H1 (cell line): ENCODE measurements around the gene DDOST. TPM values are rescaled to one million over a fixed set of nuclear protein-coding genes. Genes with fewer than 3 reads are reported as not detected.

Source experiments
- CTCF ChIA-PET: fragments of 300-600 bp; sonication (Branson Sonifier 250); formaldehyde crosslinking; loops from one replicate; lab custom pipeline; 2021; ENCODE audit not compliant: partially characterized antibody; lab: Charles Lee
- POLR2A ChIA-PET: fragments of 300-600 bp; sonication (Branson Sonifier 250); formaldehyde crosslinking; loops from one replicate; lab custom pipeline; 2021; ENCODE audit warnings: inconsistent platforms; ENCODE audit not compliant: partially characterized antibody; lab: Charles Lee
- DNase-seq, 2 experiments: peaks; one replicate each; pipeline versions ENCODE4 v3.0.0 to v3.0.0-alpha.2; 2010 to 2022; ENCODE audit warnings: low spot score in 2 of 2, low read depth in 1 of 2, mixed read lengths in 1 of 2
- FAIRE-seq: peaks from 2 replicates; lab custom pipeline; 2011; peaks lifted over from hg19 to GRCh38; lab: Jason Lieb, UNC
- H2AFZ ChIP-seq: 2 replicates; pipeline ENCODE4 v1.8.1; 2012; ENCODE audit warnings: low read length, inconsistent platforms
- H2AK5ac ChIP-seq: 2 replicates; pipeline ENCODE4 v1.6.1; 2013; ENCODE audit warnings: low read depth, low read length
- H2BK120ac ChIP-seq: replicated peaks from 2 replicates; pipeline ENCODE3; 2013; ENCODE audit warnings: low read depth, low read length, inconsistent platforms
- H2BK12ac ChIP-seq: 2 replicates; pipeline ENCODE4 v1.6.1; 2013; ENCODE audit warnings: low read depth, low read length
- H2BK15ac ChIP-seq: 2 replicates; pipeline ENCODE4 v1.6.1; 2013; ENCODE audit warnings: low read length
- H2BK20ac ChIP-seq: 2 replicates; pipeline ENCODE4 v1.6.1; 2013; ENCODE audit warnings: low read length
- H2BK5ac ChIP-seq: 2 replicates; pipeline ENCODE4 v1.6.1; 2013; ENCODE audit warnings: low read depth, low read length
- H3K14ac ChIP-seq: 2 replicates; pipeline ENCODE4 v1.6.1; 2013; ENCODE audit warnings: inconsistent platforms; ENCODE audit not compliant: insufficient read length
- H3K18ac ChIP-seq: 2 replicates; pipeline ENCODE4 v1.6.1; 2013; ENCODE audit warnings: low read length; ENCODE audit errors: extremely low read depth
- H3K23ac ChIP-seq: 2 replicates; pipeline ENCODE4 v1.6.1; 2013; ENCODE audit warnings: inconsistent platforms; ENCODE audit not compliant: insufficient read length
- H3K23me2 ChIP-seq: 2 replicates; pipeline ENCODE4 v1.6.1; 2013; ENCODE audit warnings: low read depth, low read length
- H3K27ac ChIP-seq: 2 replicates; pipeline ENCODE4 v1.6.1; 2011; ENCODE audit warnings: low read depth, low read length, inconsistent platforms
- H3K27me3 ChIP-seq, 4 experiments: replicated peaks in 1 of 4; 1 replicate in 1 of 4; 2 replicates in 3 of 4; pipeline versions ENCODE4 v1.6.1 to v1.8.1; 2011 to 2013; ENCODE audit warnings: low read length in 3 of 4, mild to moderate bottlenecking in 3 of 4, inconsistent platforms in 2 of 4, mixed read lengths in 2 of 4, moderate library complexity in 1 of 4; ENCODE audit not compliant: control insufficient read depth in 3 of 4, insufficient read depth in 3 of 4; ENCODE audit errors: extremely low read depth in 1 of 4
- H3K36me3 ChIP-seq, 4 experiments: 2 replicates each; pipeline versions ENCODE4 v1.6.1 to v1.8.1; 2011 to 2013; ENCODE audit warnings: mild to moderate bottlenecking in 4 of 4, low read length in 3 of 4, moderate library complexity in 2 of 4, control low read depth in 1 of 4, inconsistent platforms in 1 of 4; ENCODE audit not compliant: insufficient read depth in 4 of 4, control insufficient read depth in 2 of 4
- H3K4ac ChIP-seq: replicated peaks from 2 replicates; pipeline ENCODE3; 2013; ENCODE audit warnings: low read length, low read depth, mixed read lengths, inconsistent platforms; ENCODE audit not compliant: insufficient read length
- H3K4me1 ChIP-seq, 4 experiments: replicated peaks in 1 of 4; 1 replicate in 1 of 4; 2 replicates in 3 of 4; pipeline versions ENCODE4 v1.6.1 to v1.8.1; 2011 to 2013; ENCODE audit warnings: low read length in 3 of 4, inconsistent platforms in 2 of 4, mixed read lengths in 1 of 4; ENCODE audit not compliant: insufficient read depth in 4 of 4, control insufficient read depth in 3 of 4
- H3K4me2 ChIP-seq, 2 experiments: 2 replicates each; pipeline versions ENCODE4 v1.6.1 to v1.8.1; 2011 to 2013; ENCODE audit warnings: low read depth in 2 of 2, low read length in 2 of 2, control low read depth in 1 of 2, inconsistent platforms in 1 of 2, mild to moderate bottlenecking in 1 of 2; ENCODE audit not compliant: insufficient read depth in 1 of 2
- H3K4me3 ChIP-seq, 4 experiments: fragments of 200-600, 300-600 bp in 1 of 4; sonication (generic), shearing (Covaris generic), sonication (Bioruptor Twin) in 1 of 4; 2 replicates each; pipeline versions ENCODE4 v1.5.1 to v1.8.1; 2011 to 2016; ENCODE audit warnings: low read length in 4 of 4, low read depth in 3 of 4, control low read depth in 2 of 4, inconsistent platforms in 2 of 4, mild to moderate bottlenecking in 2 of 4, mixed read lengths in 1 of 4, moderate library complexity in 1 of 4; ENCODE audit not compliant: insufficient read depth in 2 of 4; ENCODE audit errors: extremely low read depth in 1 of 4
- H3K56ac ChIP-seq: replicated peaks from 2 replicates; pipeline ENCODE3; 2013; ENCODE audit warnings: low read depth, mild to moderate bottlenecking, mixed read lengths, low read length, inconsistent platforms; ENCODE audit not compliant: insufficient read length
- H3K79me1 ChIP-seq: 2 replicates; pipeline ENCODE4 v1.6.1; 2013; ENCODE audit warnings: low read depth, low read length, control low read depth
- H3K79me2 ChIP-seq, 2 experiments: 2 replicates each; pipeline versions ENCODE4 v1.6.1 to v1.8.1; 2012 to 2013; ENCODE audit warnings: low read length in 2 of 2, mild to moderate bottlenecking in 2 of 2, inconsistent platforms in 1 of 2; ENCODE audit not compliant: insufficient read depth in 2 of 2, control insufficient read depth in 1 of 2
- H3K9ac ChIP-seq, 4 experiments: replicated peaks in 1 of 4; 1 replicate in 1 of 4; 2 replicates in 3 of 4; pipeline versions ENCODE4 v1.6.1 to v1.8.1; 2011 to 2013; ENCODE audit warnings: low read depth in 3 of 4, low read length in 3 of 4, control low read depth in 2 of 4, mild to moderate bottlenecking in 2 of 4, moderate library complexity in 2 of 4, inconsistent platforms in 1 of 4; ENCODE audit errors: extremely low read depth in 1 of 4
- H3K9me3 ChIP-seq, 2 experiments: 2 replicates each; pipeline versions ENCODE4 v1.6.1 to v1.8.1; 2012 to 2013; ENCODE audit warnings: mild to moderate bottlenecking in 2 of 2, moderate library complexity in 2 of 2, control low read depth in 1 of 2, inconsistent platforms in 1 of 2, low read depth in 1 of 2, low read length in 1 of 2, mixed read lengths in 1 of 2; ENCODE audit not compliant: insufficient read depth in 2 of 2
- H4K20me1 ChIP-seq, 2 experiments: replicated peaks in 1 of 2; 2 replicates each; pipeline versions ENCODE3 to v1.8.1; 2011 to 2013; ENCODE audit warnings: inconsistent platforms in 2 of 2, low read length in 2 of 2, mild to moderate bottlenecking in 1 of 2; ENCODE audit not compliant: insufficient read depth in 2 of 2, control insufficient read depth in 1 of 2
- H4K5ac ChIP-seq: 2 replicates; pipeline ENCODE4 v1.6.1; 2013; ENCODE audit warnings: low read length, low read depth, mixed read lengths, inconsistent platforms; ENCODE audit not compliant: insufficient read length
- H4K8ac ChIP-seq: 2 replicates; pipeline ENCODE4 v1.8.0; 2013; ENCODE audit warnings: mild to moderate bottlenecking, moderate library complexity, low read length, inconsistent platforms; ENCODE audit not compliant: insufficient read depth; ENCODE audit errors: extremely low read depth
- H4K91ac ChIP-seq: replicated peaks from 2 replicates; pipeline ENCODE3; 2013; ENCODE audit warnings: low read length, mixed read lengths, inconsistent platforms; ENCODE audit not compliant: insufficient read length
- ATF3 ChIP-seq: IDR thresholded peaks from 2 replicates; pipeline ENCODE4 v1.6.1; 2011; ENCODE audit warnings: low read depth, mild to moderate bottlenecking, low read length; ENCODE audit not compliant: insufficient read depth
- BRCA1 ChIP-seq: IDR thresholded peaks from 2 replicates; pipeline ENCODE4 v1.6.1; 2012; ENCODE audit warnings: low read depth, low read length, improper control_type of control experiment
- CEBPB ChIP-seq: IDR thresholded peaks from 2 replicates; pipeline ENCODE4 v1.6.1; 2012; ENCODE audit warnings: low read depth, low read length
- CHD2 ChIP-seq: IDR thresholded peaks from 2 replicates; pipeline ENCODE4 v1.6.1; 2012; ENCODE audit warnings: low read length, improper control_type of control experiment
- CTBP2 ChIP-seq: IDR thresholded peaks from 2 replicates; pipeline ENCODE4 v1.7.0; 2011; ENCODE audit warnings: borderline replicate concordance, mild to moderate bottlenecking, moderate library complexity, mixed read lengths, low read length; ENCODE audit not compliant: insufficient read depth, insufficient read length
- E2F6 ChIP-seq: IDR thresholded peaks from 2 replicates; pipeline ENCODE4 v1.6.1; 2012; ENCODE audit warnings: inconsistent platforms
- NRF1 ChIP-seq: IDR thresholded peaks from 2 replicates; pipeline ENCODE4 v1.6.1; 2011; ENCODE audit warnings: mild to moderate bottlenecking, low read depth, low read length, improper control_type of control experiment
- POLR2AphosphoS5 ChIP-seq: IDR thresholded peaks from 2 replicates; pipeline ENCODE4 v1.6.1; 2011; ENCODE audit warnings: low read depth, low read length
- RAD21 ChIP-seq, 2 experiments: IDR thresholded peaks in 1 of 2; conservative IDR thresholded peaks in 1 of 2; 2 replicates each; pipeline ENCODE4 v1.6.1; 2011; ENCODE audit warnings: low read depth in 2 of 2, low read length in 2 of 2, improper control_type of control experiment in 1 of 2, inconsistent platforms in 1 of 2, mild to moderate bottlenecking in 1 of 2, moderate library complexity in 1 of 2
- SIRT6 ChIP-seq: IDR thresholded peaks from one replicate; pipeline ENCODE4 v1.7.1; 2012; ENCODE audit warnings: low read length, inconsistent platforms
- TBP ChIP-seq: IDR thresholded peaks from 2 replicates; pipeline ENCODE4 v1.6.1; 2011; ENCODE audit warnings: low read depth, low read length, improper control_type of control experiment
- WGBS, 2 experiments: shearing (Covaris generic) in 1 of 2; methylation state at CpG; one replicate each; pipeline versions ENCODE4 v1.1.6 to v1.1.7; 2013 to 2015; ENCODE audit warnings: low lambda C conversion rate in 2 of 2, mixed read lengths in 2 of 2, inconsistent platforms in 1 of 2, low coverage in 1 of 2, missing lambda C conversion rate in 1 of 2; ENCODE audit not compliant: insufficient replicate concordance in 2 of 2, insufficient coverage in 1 of 2, insufficient read length in 1 of 2; ENCODE audit errors: extremely low coverage in 1 of 2, missing lambda C conversion rate in 1 of 2; 5-methylcytosine and 5-hydroxymethylcytosine counted together
- polyA plus RNA-seq, 7 experiments: library from polyadenylated mRNA; depleted of rRNA in 3 of 7; stranded (reverse) in 5 of 7; unstranded in 2 of 7; fragments of >200 nt in 5 of 7; fragments of 200-250 nt in 2 of 7; gene quantifications; 1 replicate in 5 of 7; 2 replicates in 1 of 7; 4 replicates in 1 of 7; pipeline versions ENCODE4 v1.2.1 to v1.2.3, GENCODE V29; 2011 to 2013; ENCODE audit warnings: missing spikeins in 2 of 7, mixed read lengths in 2 of 7
- total RNA-seq: library from RNA; stranded (reverse); fragmentation: NEBNext Ultra II Directional; extraction: Animal tissue kit (Norgen Biotek cat#: 25700); gene quantifications from 2 replicates; pipeline ENCODE4 v1.2.1, GENCODE V29; 2021

DDOST gene
- total and polyA plus RNA-seq, 2 of the 8 experiments (the other 6 are each of a cell fraction or from before 2014, with no cell fraction given), result 253 to 336 TPM

DNA sequence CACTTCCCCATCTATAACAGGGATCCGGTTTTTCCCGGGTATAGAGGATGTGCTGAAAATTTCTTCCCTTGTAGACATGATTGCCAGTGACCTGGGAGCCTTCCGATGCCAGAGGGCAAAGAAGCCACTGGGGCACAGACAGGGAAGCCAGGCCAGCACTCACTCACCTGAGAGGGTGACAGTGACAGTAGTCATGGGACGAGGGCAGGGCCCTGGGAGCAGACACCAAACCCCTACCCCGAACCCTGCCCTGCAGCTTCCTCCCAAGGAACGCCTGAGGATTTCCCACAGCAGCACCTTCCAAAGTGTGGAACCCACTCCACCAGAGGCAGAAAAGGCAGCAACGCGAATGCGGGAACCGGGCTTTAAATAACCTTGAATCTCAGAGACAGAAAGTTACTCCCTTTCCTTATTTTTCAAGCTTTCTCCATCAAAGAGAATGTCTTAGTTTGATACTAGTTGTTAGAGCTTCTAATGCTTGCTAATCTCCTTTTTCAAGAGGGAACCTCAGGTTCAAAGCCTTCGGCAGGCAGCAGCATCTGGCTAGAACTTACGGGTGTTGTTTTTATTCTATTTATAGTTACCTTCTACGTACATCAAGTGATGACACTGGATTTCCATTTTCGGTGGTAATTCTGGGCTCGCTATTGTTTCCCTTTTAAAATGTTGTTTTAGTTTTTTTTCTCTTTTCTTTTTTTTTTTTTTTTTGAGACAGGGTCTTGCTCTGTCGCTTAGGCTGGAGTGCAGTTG lies 2.8 kb downstream of the DDOST start:
- Histone ChIP-seq H3K79me2 (peaks cover 9 to 49% of the 10 kb centered on the region in 2 experiments), H2BK12ac (no peak overlapping the region), H3K27ac (no peak overlapping the region), H3K23me2 (peaks cover 12% of the 10 kb centered on the region), H2BK20ac (no peak overlapping the region), H3K4me1 (peaks cover 0 to 9% (median 4%) of the 10 kb centered on the region in 4 experiments; a peak in 4 of 7 replicates), H3K23ac (no peak overlapping the region), H3K4me3 (no peak overlapping the region), H2BK5ac (no peak overlapping the region), H2AK5ac (no peak overlapping the region), H3K9me3 (no peaks in the 10 kb centered on the region), H4K91ac (no peak overlapping the region), H3K56ac (no peak overlapping the region), H4K20me1 (peaks cover 6 to 24% of the 10 kb centered on the region in 2 experiments), H2AFZ (no peak overlapping the region), H2BK120ac (no peak overlapping the region), H2BK15ac (no peak overlapping the region), H3K14ac (no peak overlapping the region), H3K18ac (no peak overlapping the region), H3K36me3 (peaks cover 15 to 45% (median 38%) of the 10 kb centered on the region in 4 experiments), H3K27me3 (no peaks in the 10 kb centered on the region), H4K8ac (no peak overlapping the region), H3K9ac (no peak overlapping the region), H3K79me1 (peaks cover 10% of the 10 kb centered on the region), H3K4ac (no peak overlapping the region), H3K4me2 (no peak overlapping the region), H4K5ac (no peak overlapping the region)
- WGBS, 2 experiments, result 94% methylated on average over 15 of the region's 16 CpGs; no CpG with 5 or more reads in 1 of the 2 experiments
- ChIA-PET CTCF (interaction anchor here (0.5 to 1.9 kb wide), 5 partner anchors 9 to 92 kb away, joined by 3 to 4 read pairs (median 4); no protein-coding TSS in a partner anchor), POLR2A (interaction anchor here (1.0 kb wide), 1 partner anchor 8 kb away, joined by 3 read pairs; no protein-coding TSS in a partner anchor)
- DNase-seq, result no peak
- FAIRE-seq, result no peak
- TF ChIP-seq TBP (no peak), E2F6 (no peak), SIRT6 (no peak), CTBP2 (no peak), ATF3 (no peak), POLR2AphosphoS5 (no peak), CEBPB (no peak), CHD2 (no peak), NRF1 (no peak), BRCA1 (no peak), RAD21 (IDR thresholded peaks at IDR 0.05 in 1 of 2, conservative IDR thresholded peaks at IDR 0.05 in 1 of 2; ENCODE audit: low read depth in 2 of 2, low read length in 2 of 2) (no peak)
